ENCODE measurements around the gene PPARGC1A. TPM values are rescaled to one million over a fixed set of nuclear protein-coding genes. Genes with fewer than 3 reads are reported as not detected.

The PPARGC1A gene
- total and polyA plus RNA-seq, 2 of the 13 experiments (the other 11 are each of a cell fraction or from before 2014, with no cell fraction given) = 20.7 to 37.3 TPM

GRCh38 chr4:23877758-23878229 lies 12.1 kb downstream of the PPARGC1A start (continued):
- TF ChIP-seq SOX13 (IDR thresholded peaks at IDR 0.05) (peak; percentile 91), SOX13 (CRISPR knock-in tag; conservative IDR thresholded peaks at IDR 0.05 in 1 of 2, IDR thresholded peaks at IDR 0.05 in 1 of 2) (peak in 1 of 2 experiments; percentile 97; a peak in 2 of 4 replicates), ZNF235 (CRISPR knock-in tag; IDR thresholded peaks at IDR 0.05; ENCODE audit: borderline replicate concordance) (no peak), IRF1 (CRISPR knock-in tag; IDR thresholded peaks at IDR 0.05; ENCODE audit: low read depth) (no peak), SSRP1 (CRISPR knock-in tag; IDR thresholded peaks at IDR 0.05) (peak; percentile 63; the same call in 1 of the 2 replicates), ZNF644 (CRISPR knock-in tag; IDR thresholded peaks at IDR 0.05; ENCODE audit: low read depth) (peak; percentile 75; the same call in 1 of the 2 replicates), ZNF879 (CRISPR knock-in tag; IDR thresholded peaks at IDR 0.05) (no peak), IKZF1 (IDR thresholded peaks at IDR 0.05) (no peak), PHF21A (CRISPR knock-in tag; IDR thresholded peaks at IDR 0.05) (peak; percentile 86), NR2F2 (IDR thresholded peaks at IDR 0.05; ENCODE audit: borderline replicate concordance, low read depth) (peak; percentile 58; the same call in 1 of the 2 replicates), PPARG (CRISPR knock-in tag; conservative IDR thresholded peaks at IDR 0.05) (peak; percentile 86), MXI1 (IDR thresholded peaks at IDR 0.05; ENCODE audit: borderline replicate concordance, low read depth, low read length) (peak; percentile 88; the same call in 2 of the 3 replicates), HNF1B (CRISPR knock-in tag; IDR thresholded peaks at IDR 0.05) (peak; percentile 73), ZNF615 (CRISPR knock-in tag; IDR thresholded peaks at IDR 0.05; ENCODE audit: borderline replicate concordance) (peak; percentile 69; the same call in 1 of the 2 replicates), RFXAP (CRISPR knock-in tag; IDR thresholded peaks at IDR 0.05; ENCODE audit: borderline replicate concordance) (peak; percentile 46; the same call in 1 of the 2 replicates), ZFY (CRISPR knock-in tag; IDR thresholded peaks at IDR 0.05) (no peak), ZNF891 (CRISPR knock-in tag; IDR thresholded peaks at IDR 0.05) (no peak), CEBPB (IDR thresholded peaks at IDR 0.05; ENCODE audit: borderline replicate concordance, low read depth, low read length) (no peak), XRCC5 (optimal IDR thresholded peaks at IDR 0.05; ENCODE audit: low read length) (peak; percentile 39), PATZ1 (CRISPR knock-in tag; IDR thresholded peaks at IDR 0.05) (peak; percentile 60), ZFX (CRISPR knock-in tag; IDR thresholded peaks at IDR 0.05; ENCODE audit: low read depth) (no peak), ZBTB20 (CRISPR knock-in tag; IDR thresholded peaks at IDR 0.05; ENCODE audit: borderline replicate concordance, low read depth) (peak; percentile 96; the same call in 1 of the 2 replicates), BRF2 (CRISPR knock-in tag; IDR thresholded peaks at IDR 0.05) (no peak), NR2F6 (IDR thresholded peaks at IDR 0.05) (peak; percentile 73), NR2F6 (CRISPR knock-in tag; IDR thresholded peaks at IDR 0.05) (peak; percentile 64; the same call in 1 of the 2 replicates)
- TF ChIP-seq, protein P1, sequence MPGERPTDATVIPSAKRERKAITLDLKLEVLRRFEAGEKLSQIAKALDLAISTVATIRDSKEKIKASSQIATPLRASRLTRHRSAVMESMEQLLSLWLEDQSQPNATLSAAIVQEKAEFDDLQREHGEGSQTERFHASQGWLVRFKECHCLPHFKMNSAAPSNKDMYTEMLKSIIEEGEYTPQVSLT (CRISPR knock-in tag; IDR thresholded peaks at IDR 0.05; ENCODE audit: borderline replicate concordance, low read depth) = no peak

Data from HepG2 (cell line).